ENCODE results near the gene PTCH1. TPM values are rescaled to one million over a fixed set of nuclear protein-coding genes. Genes with fewer than 3 reads are reported as not detected.
A peak's percentile ranks its signal among the peaks of the same experiment; 100 is the strongest.

Gene PTCH1
- polyA plus RNA-seq, 1 donor = 25.3 TPM

DNA sequence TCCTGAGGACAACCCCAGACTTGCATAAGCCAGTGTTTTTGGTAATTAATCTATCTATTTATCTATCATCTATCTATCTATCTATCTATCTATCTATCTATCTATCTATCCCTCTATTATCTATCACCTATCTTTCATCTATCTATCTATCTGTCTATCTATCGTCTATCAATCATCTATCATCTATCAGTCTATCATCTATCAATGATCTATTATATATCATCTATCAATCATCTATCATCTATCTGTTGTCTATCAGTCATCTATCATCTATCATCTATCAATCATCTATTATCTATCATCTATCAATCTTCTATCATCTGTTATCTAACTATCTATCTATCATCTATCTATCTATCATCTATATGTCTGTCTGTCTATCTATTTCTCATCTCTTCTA is 85.5 kb downstream of the PTCH1 start:
- WGBS (ENCODE audit: insufficient coverage, low lambda C conversion rate) = 100% methylated on average over 1 of the region's 1 CpG
- DNase-seq = no peak
- Histone ChIP-seq H3K4me3 (ENCODE audit: low read length) (no peak overlapping the region), H3K4me1 (ENCODE audit: control insufficient read depth, insufficient read depth, low read length) (no peaks in the 10 kb centered on the region), H3K27me3 (ENCODE audit: control insufficient read depth, insufficient read depth, low read length) (no peaks in the 10 kb centered on the region), H3K36me3 (ENCODE audit: control insufficient read depth, insufficient read depth, low read length) (no peaks in the 10 kb centered on the region), H3K9me3 (ENCODE audit: control insufficient read depth, low read depth, low read length) (peaks cover 5% of the 10 kb centered on the region), H3K27ac (ENCODE audit: low read length) (no peak overlapping the region)

DNA sequence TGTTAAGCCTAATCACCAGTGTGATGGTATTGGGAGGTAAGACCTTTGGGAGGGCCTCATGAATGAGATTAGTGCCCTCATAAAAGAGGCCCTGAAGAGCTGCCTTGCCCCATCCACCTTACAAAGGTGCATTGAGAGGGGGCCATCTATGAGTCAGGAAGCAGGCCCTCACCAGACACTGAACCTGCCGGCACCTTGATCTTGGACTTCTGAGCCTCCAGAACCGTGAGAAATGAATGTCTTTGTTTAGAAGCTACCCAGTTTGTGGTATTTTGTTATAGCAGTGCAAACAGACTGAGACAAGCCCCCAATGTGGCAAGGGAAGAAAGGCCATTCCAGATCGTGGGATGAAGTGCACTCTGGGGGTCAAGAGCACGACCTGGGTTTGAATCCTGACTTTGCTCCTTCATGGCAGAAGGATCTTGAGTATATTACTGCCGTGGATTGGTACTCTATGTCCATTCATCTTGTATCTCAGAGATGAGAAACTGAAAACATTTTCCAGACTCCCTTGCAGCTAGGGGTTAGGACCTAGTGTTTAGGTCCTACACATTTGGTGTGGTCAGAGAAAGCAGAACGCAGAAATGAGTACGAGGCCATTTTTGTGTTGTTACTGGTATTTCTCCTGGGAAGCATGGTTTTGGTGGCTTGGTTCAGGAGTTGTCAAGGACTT is 86.7 kb downstream of the PTCH1 start:
- DNase-seq = no peak
- WGBS (ENCODE audit: insufficient coverage, low lambda C conversion rate) = 80% methylated on average over 1 of the region's 7 CpGs

DNA sequence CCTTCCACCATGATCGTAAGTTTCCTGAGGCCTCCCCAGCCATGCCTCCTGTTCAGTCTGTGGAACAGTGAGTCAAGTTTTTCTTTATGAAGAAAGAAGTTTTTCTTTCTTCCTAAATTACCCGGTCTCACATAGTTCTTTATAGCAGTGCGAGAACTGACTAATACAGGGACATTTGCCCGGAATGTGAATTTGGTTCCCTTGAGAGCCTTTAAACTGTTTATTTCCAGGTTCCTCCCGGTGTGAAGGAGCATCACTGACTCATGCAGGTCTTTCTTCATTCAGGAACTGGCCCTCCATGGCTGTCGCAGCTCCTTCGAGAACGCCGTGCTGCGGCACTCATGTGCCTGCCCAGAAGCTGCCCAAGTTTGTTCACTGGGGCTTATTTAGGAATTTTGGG is 87.7 kb downstream of the PTCH1 start:
- Histone ChIP-seq H3K36me3 (ENCODE audit: control insufficient read depth, insufficient read depth, low read length) (no peaks in the 10 kb centered on the region), H3K9me3 (ENCODE audit: control insufficient read depth, low read depth, low read length) (peaks cover 6% of the 10 kb centered on the region), H3K27ac (ENCODE audit: low read length) (no peak overlapping the region), H3K4me3 (ENCODE audit: low read length) (no peak overlapping the region), H3K27me3 (ENCODE audit: control insufficient read depth, insufficient read depth, low read length) (no peaks in the 10 kb centered on the region), H3K4me1 (ENCODE audit: control insufficient read depth, insufficient read depth, low read length) (no peaks in the 10 kb centered on the region)
- DNase-seq = no peak
- 92% methylated on average over 2 of the region's 10 CpGs for WGBS (ENCODE audit: insufficient coverage, low lambda C conversion rate)

More for the DNA sequence above, 86.7 kb downstream of the PTCH1 start:
- no peaks in the 10 kb centered on the region for H3K27me3 ChIP-seq (ENCODE audit: control insufficient read depth, insufficient read depth, low read length)
- no peaks in the 10 kb centered on the region for H3K4me1 ChIP-seq (ENCODE audit: control insufficient read depth, insufficient read depth, low read length)
- no peaks in the 10 kb centered on the region for H3K36me3 ChIP-seq (ENCODE audit: control insufficient read depth, insufficient read depth, low read length)
- H3K4me3 ChIP-seq (ENCODE audit: low read length) = no peak overlapping the region
- peaks cover 5% of the 10 kb centered on the region for H3K9me3 ChIP-seq (ENCODE audit: control insufficient read depth, low read depth, low read length)
- no peak overlapping the region for H3K27ac ChIP-seq (ENCODE audit: low read length)

DNA sequence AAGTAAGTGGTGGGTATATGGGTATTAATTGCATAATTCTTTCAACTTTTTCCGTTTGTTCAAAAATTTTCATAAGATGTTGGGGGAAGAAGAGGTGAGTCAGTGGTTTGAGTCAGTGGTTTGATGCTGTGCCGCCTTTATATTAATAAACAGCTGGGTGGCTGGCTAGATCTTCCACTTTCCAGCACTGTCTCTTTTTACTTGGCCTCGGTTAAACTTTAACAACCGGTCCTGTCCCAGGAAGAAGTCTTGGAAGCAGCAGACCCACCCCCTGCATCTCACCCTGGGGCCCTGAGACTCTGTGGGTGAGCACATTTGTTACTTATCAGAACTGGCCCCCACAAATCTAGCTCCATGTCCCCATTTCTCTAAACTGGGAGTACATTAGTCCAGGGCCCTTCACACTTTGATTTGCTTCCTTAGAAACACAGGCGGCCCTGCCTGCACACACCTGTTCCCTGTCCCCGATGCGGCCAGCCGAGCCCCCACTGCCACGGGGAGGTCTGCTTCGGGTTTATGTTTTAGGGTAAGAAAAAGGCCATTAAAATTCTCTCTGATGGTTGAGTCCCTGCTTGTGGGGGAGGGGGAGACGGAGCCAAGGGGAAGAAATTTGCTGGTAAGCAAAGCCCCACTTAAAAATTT is 90.7 kb downstream of the PTCH1 start:
- peak in 1 of 2 donors; percentile 79 for DNase-seq
- Histone ChIP-seq H3K27ac (ENCODE audit: low read length) (peak overlapping the region; percentile 86), H3K4me1 (ENCODE audit: control insufficient read depth, insufficient read depth, low read length) (no peaks in the 10 kb centered on the region), H3K9me3 (ENCODE audit: control insufficient read depth, low read depth, low read length) (peaks cover 23% of the 10 kb centered on the region), H3K27me3 (ENCODE audit: control insufficient read depth, insufficient read depth, low read length) (no peaks in the 10 kb centered on the region), H3K36me3 (ENCODE audit: control insufficient read depth, insufficient read depth, low read length) (peaks cover 5% of the 10 kb centered on the region), H3K4me3 (ENCODE audit: low read length) (peak overlapping the region; percentile 40)
- WGBS (ENCODE audit: insufficient coverage, low lambda C conversion rate) = 8% methylated on average over 2 of the region's 11 CpGs

DNA sequence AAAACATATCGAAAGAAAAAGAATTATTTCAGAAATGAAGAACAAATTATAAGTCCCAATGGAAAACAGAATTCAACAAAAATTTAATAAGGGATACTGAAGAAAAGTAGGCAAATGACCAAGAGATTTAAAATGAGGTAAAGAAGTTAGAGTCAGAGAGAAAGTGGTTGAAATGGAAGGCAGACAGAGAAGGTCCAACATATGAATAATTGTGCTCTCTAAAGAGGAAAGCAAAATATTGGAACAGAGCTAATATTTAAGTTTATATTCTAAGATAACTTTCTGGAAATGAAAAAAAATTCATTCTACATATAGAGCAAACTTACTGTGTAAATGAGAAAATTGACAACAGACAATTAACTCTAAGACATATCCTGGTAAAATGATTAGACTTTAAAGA is 94.1 kb downstream of the PTCH1 start:
- Histone ChIP-seq H3K27ac (ENCODE audit: low read length) (no peak overlapping the region), H3K9me3 (ENCODE audit: control insufficient read depth, low read depth, low read length) (peaks cover 23% of the 10 kb centered on the region), H3K27me3 (ENCODE audit: control insufficient read depth, insufficient read depth, low read length) (no peaks in the 10 kb centered on the region), H3K36me3 (ENCODE audit: control insufficient read depth, insufficient read depth, low read length) (peaks cover 5% of the 10 kb centered on the region), H3K4me3 (ENCODE audit: low read length) (no peak overlapping the region), H3K4me1 (ENCODE audit: control insufficient read depth, insufficient read depth, low read length) (no peaks in the 10 kb centered on the region)
- 100% methylated on average over 1 of the region's 1 CpG for WGBS (ENCODE audit: insufficient coverage, low lambda C conversion rate)
- DNase-seq = no peak

DNA sequence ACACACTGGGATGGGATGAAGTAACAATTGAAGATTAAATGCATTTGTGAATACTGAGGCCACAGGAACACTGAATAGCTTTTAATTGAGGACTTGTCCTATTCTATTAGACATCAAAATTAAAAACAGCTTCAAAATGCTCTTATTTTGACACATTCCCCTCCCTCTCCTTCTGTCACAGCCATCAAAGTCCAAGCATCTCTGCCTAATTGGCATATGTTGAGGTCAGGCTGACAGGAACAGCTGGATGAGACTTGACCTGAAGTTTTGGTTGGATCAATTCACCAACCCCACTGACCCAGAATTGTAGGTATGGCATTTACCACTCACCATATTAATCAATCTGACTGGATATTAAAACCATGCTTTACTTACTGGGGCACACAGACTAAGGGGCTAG is 96.3 kb downstream of the PTCH1 start:
- Histone ChIP-seq H3K27ac (ENCODE audit: low read length) (no peak overlapping the region), H3K4me3 (ENCODE audit: low read length) (no peak overlapping the region), H3K36me3 (ENCODE audit: control insufficient read depth, insufficient read depth, low read length) (peaks cover 5% of the 10 kb centered on the region), H3K4me1 (ENCODE audit: control insufficient read depth, insufficient read depth, low read length) (no peaks in the 10 kb centered on the region), H3K9me3 (ENCODE audit: control insufficient read depth, low read depth, low read length) (peaks cover 23% of the 10 kb centered on the region), H3K27me3 (ENCODE audit: control insufficient read depth, insufficient read depth, low read length) (no peaks in the 10 kb centered on the region)
- DNase-seq = no peak

DNA sequence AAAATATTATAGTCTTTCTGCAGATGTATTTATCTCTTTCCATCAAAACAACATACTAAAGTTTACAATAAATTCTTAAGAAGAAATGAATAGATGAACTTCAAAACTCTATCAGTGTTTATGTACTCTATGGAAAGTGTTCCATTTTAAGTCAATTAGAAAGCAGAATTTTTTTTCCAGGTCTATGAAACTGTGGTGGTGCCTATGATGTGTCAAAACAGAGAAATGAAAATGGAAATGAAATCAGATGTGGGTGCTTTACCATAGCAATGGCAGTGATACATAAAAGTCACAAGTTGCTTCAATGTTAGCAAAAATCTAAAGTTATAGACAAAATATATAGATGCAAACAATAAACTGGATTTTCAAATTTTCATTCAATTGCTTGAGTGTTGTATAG is 97.3 kb downstream of the PTCH1 start:
- H3K36me3 ChIP-seq (ENCODE audit: control insufficient read depth, insufficient read depth, low read length) = peaks cover 5% of the 10 kb centered on the region
- DNase-seq = no peak

DNA sequence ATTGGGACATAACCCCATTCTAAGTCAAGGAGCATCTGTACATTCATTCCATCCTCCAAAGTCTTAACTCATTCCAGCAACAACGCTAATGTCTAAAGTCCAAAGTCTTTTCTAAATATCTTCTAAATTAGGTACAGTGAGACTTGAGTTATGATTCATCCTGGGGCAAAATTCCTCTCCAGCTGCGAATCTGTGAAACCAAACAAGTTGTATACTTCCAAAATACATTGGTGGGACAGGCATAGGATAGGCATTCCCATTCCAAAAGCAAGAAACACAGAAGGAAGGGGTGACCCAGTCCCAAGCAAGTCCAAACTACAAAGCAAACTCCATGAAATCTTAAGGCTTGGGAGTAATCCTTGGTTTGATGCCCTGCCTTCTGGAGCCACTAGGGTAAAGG is 101.6 kb downstream of the PTCH1 start:
- Histone ChIP-seq H3K36me3 (ENCODE audit: control insufficient read depth, insufficient read depth, low read length) (no peaks in the 10 kb centered on the region), H3K27ac (ENCODE audit: low read length) (no peak overlapping the region), H3K27me3 (ENCODE audit: control insufficient read depth, insufficient read depth, low read length) (no peaks in the 10 kb centered on the region), H3K9me3 (ENCODE audit: control insufficient read depth, low read depth, low read length) (no peaks in the 10 kb centered on the region), H3K4me1 (ENCODE audit: control insufficient read depth, insufficient read depth, low read length) (no peaks in the 10 kb centered on the region), H3K4me3 (ENCODE audit: low read length) (no peak overlapping the region)
- WGBS (ENCODE audit: insufficient coverage, low lambda C conversion rate) = no CpG with 5 or more reads among the region's 2 CpGs
- DNase-seq = no peak

More for the DNA sequence above, 97.3 kb downstream of the PTCH1 start:
- Histone ChIP-seq H3K4me1 (ENCODE audit: control insufficient read depth, insufficient read depth, low read length) (no peaks in the 10 kb centered on the region), H3K27ac (ENCODE audit: low read length) (no peak overlapping the region), H3K27me3 (ENCODE audit: control insufficient read depth, insufficient read depth, low read length) (no peaks in the 10 kb centered on the region), H3K4me3 (ENCODE audit: low read length) (no peak overlapping the region), H3K9me3 (ENCODE audit: control insufficient read depth, low read depth, low read length) (peaks cover 20% of the 10 kb centered on the region)

DNA sequence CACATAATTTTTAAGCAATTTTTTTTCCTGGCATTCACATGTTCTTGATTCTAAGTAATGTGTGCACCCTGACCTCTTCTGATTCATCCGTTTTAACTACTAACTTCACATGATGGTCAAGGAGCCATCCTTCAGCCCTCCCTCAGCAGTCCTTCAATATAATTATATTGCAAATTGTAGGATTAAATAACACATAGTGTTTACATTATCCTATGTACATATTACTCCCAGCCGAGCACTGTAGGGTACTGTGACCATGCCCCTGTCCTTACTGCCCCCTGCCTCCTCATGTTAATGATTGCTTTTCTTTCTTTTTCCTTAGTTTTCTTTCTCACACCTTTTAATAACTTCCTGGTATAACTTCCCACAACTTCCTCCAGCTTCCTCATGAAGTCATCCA is 103.0 kb downstream of the PTCH1 start:
- no peaks in the 10 kb centered on the region for H3K9me3 ChIP-seq (ENCODE audit: control insufficient read depth, low read depth, low read length)
- H3K4me3 ChIP-seq (ENCODE audit: low read length) = no peak overlapping the region
- H3K4me1 ChIP-seq (ENCODE audit: control insufficient read depth, insufficient read depth, low read length) = no peaks in the 10 kb centered on the region
- no peaks in the 10 kb centered on the region for H3K27me3 ChIP-seq (ENCODE audit: control insufficient read depth, insufficient read depth, low read length)
- WGBS (ENCODE audit: insufficient coverage, low lambda C conversion rate) = 81% methylated on average over 2 of the region's 2 CpGs
- no peak for DNase-seq
- no peak overlapping the region for H3K27ac ChIP-seq (ENCODE audit: low read length)
- no peaks in the 10 kb centered on the region for H3K36me3 ChIP-seq (ENCODE audit: control insufficient read depth, insufficient read depth, low read length)

DNA sequence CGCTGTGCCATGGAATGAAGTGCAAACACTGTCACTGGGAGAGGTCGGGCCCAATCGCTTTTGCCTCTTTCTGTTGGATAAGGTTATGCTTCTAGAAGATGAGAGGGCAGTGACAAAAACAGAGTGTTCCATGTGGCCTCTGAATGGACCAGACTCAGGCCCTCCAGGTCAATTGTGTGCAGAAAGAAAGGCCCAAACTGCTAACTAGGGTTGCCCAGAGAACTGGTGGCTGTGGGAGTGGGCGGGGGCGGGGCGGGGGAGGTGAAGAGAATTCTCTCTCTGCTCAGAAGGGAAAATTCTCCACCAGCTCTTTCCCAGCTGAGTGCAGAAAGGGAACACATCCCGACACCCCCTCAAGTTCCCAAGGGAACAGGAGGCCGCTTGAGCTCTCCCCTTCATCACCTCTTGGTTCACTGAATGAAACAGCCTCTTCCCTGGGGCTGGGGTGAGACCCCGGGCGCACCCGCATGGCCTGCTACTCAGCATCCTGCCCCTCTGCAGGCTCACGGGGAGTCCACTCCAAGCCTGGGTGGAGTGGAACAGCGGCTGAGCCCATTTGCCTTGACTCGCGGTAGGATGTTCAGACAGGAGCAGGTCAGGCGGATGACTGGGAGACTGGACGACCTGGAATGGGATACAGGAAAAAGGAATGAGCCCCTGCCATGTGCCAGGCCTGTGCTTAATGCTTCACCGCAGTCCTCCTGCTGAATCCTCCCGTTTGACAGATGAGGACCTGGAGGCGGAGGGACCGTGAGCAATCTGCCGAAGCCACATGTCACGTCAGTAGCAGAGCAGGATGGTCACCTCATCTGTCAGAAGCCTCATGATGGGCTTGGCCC is 105.5 kb downstream of the PTCH1 start:
- no peaks in the 10 kb centered on the region for H3K27me3 ChIP-seq (ENCODE audit: control insufficient read depth, insufficient read depth, low read length)
- WGBS (ENCODE audit: insufficient coverage, low lambda C conversion rate) = no CpG with 5 or more reads among the region's 23 CpGs
- no peaks in the 10 kb centered on the region for H3K36me3 ChIP-seq (ENCODE audit: control insufficient read depth, insufficient read depth, low read length)
- H3K4me1 ChIP-seq (ENCODE audit: control insufficient read depth, insufficient read depth, low read length) = no peaks in the 10 kb centered on the region
- H3K27ac ChIP-seq (ENCODE audit: low read length) = no peak overlapping the region
- DNase-seq = no peak
- no peaks in the 10 kb centered on the region for H3K9me3 ChIP-seq (ENCODE audit: control insufficient read depth, low read depth, low read length)
- no peak overlapping the region for H3K4me3 ChIP-seq (ENCODE audit: low read length)

All from large intestine (tissue), 3 donors.